HCT116 (cell line): ENCODE data around the gene TRAT1.

Source experiments
- CBX3 ChIP-seq: IDR thresholded peaks from 2 replicates; pipeline ENCODE4 v1.6.1; 2012; ENCODE audit warnings: low read depth
- CEBPB ChIP-seq: IDR thresholded peaks from 2 replicates; pipeline ENCODE4 v1.6.1; 2012; ENCODE audit warnings: low read depth
- CTCF ChIP-seq, 3 experiments: fragments of 200-600 bp in 1 of 3; sonication (generic) in 1 of 3; IDR thresholded peaks in 2 of 3; conservative IDR thresholded peaks in 1 of 3; 2 replicates each; pipeline ENCODE4 v1.5.1; 2012 to 2017; ENCODE audit warnings: low read depth in 2 of 3, low read length in 2 of 3, antibody characterized with exemption in 1 of 3, borderline replicate concordance in 1 of 3, control low read depth in 1 of 3, mild to moderate bottlenecking in 1 of 3, mixed read lengths in 1 of 3, mixed run types in 1 of 3, moderate library complexity in 1 of 3; ENCODE audit not compliant: insufficient read depth in 1 of 3
- FOSL1 ChIP-seq: IDR thresholded peaks from 2 replicates; pipeline ENCODE4 v1.6.1; 2012; ENCODE audit warnings: low read depth
- POLR2A ChIP-seq: IDR thresholded peaks from 2 replicates; pipeline ENCODE4 v1.7.0; 2011; ENCODE audit warnings: borderline replicate concordance; ENCODE audit not compliant: insufficient read depth, insufficient read length; ENCODE audit errors: extremely low read depth
- SIN3A ChIP-seq: IDR thresholded peaks from 2 replicates; pipeline ENCODE4 v1.6.1; 2012; ENCODE audit warnings: low read depth
- SP1 ChIP-seq: IDR thresholded peaks from 2 replicates; pipeline ENCODE4 v1.6.1; 2012; ENCODE audit warnings: low read depth
- YY1 ChIP-seq: IDR thresholded peaks from 2 replicates; pipeline ENCODE4 v1.6.1; 2011; ENCODE audit warnings: low read length, low read depth, moderate library complexity, mild to moderate bottlenecking; ENCODE audit not compliant: insufficient replicate concordance; ENCODE audit errors: extremely low read depth
- ZFX ChIP-seq: fragments of 450-650 bp; IDR thresholded peaks from 2 replicates; pipeline ENCODE4 v1.6.1; 2017
- TF ChIP-seq, protein P1 (sequence below): IDR thresholded peaks from 2 replicates; pipeline ENCODE4 v1.6.1; 2011; ENCODE audit warnings: mild to moderate bottlenecking, low read length, moderate library complexity; ENCODE audit not compliant: insufficient replicate concordance; ENCODE audit errors: extremely low read depth

- TF ChIP-seq CTCF (IDR thresholded peaks at IDR 0.05 in 2 of 3, conservative IDR thresholded peaks at IDR 0.05 in 1 of 3; ENCODE audit: borderline replicate concordance in 1 of 3, insufficient read depth in 1 of 3, low read depth in 2 of 3, low read length in 2 of 3) (no peak), FOSL1 (no peak), ZFX (no peak), YY1 (no peak), POLR2A (no peak), SIN3A (no peak), CEBPB (no peak), CBX3 (no peak), SP1 (no peak)
- TF ChIP-seq, protein P1, sequence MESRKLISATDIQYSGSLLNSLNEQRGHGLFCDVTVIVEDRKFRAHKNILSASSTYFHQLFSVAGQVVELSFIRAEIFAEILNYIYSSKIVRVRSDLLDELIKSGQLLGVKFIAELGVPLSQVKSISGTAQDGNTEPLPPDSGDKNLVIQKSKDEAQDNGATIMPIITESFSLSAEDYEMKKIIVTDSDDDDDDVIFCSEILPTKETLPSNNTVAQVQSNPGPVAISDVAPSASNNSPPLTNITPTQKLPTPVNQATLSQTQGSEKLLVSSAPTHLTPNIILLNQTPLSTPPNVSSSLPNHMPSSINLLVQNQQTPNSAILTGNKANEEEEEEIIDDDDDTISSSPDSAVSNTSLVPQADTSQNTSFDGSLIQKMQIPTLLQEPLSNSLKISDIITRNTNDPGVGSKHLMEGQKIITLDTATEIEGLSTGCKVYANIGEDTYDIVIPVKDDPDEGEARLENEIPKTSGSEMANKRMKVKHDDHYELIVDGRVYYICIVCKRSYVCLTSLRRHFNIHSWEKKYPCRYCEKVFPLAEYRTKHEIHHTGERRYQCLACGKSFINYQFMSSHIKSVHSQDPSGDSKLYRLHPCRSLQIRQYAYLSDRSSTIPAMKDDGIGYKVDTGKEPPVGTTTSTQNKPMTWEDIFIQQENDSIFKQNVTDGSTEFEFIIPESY: no peak
Measured at GRCh38 chr3:108879915-108880314, 57.3 kb downstream of the TRAT1 start.
